Activated effector memory CD4-positive, alpha-beta T cell treated with anti-CD3 and anti-CD28 coated beads, Interleukin-2, amount 50 U/mL, for 16 hours (primary cell): ENCODE data around the gene BCR.

Experiments
- DNase-seq: peaks from one replicate; pipeline ENCODE4 v3.0.0-alpha.2; 2020

BCR gene

DNA sequence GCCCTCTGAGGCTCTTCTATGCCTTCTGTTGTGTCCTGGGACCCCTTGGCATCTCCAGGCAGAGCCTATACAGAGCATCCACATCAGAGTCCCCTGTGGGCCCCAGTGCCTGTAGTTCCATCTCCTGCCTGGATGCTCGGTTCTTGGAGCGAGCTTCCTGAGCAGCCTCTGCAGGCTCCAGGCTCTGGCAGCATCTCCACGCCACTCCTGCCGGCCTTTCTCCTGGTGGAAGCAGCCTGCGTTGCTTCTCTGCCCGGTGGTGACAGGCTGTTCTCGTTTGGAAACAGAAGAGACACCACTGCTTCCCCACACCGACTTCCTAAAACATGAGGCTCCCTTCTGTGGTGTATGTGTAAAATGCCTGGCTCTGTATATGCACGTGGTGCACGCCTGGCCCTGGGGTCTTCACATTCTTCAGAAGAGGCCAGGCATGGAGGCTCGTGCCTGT, 52.8 kb downstream of the BCR start:
- no peak for DNase-seq

GRCh38 chr22:23233752-23234408, 53.6 kb downstream of the BCR start:
- DNase-seq: no peak

- no peak for DNase-seq
Observed at GRCh38 chr22:23234409-23235161, 54.3 kb downstream of the BCR start.

- no peak for DNase-seq
Observed at GRCh38 chr22:23235425-23235824, 55.1 kb downstream of the BCR start.

- no peak for DNase-seq
Observed at GRCh38 chr22:23236026-23236425, 55.7 kb downstream of the BCR start.

DNA sequence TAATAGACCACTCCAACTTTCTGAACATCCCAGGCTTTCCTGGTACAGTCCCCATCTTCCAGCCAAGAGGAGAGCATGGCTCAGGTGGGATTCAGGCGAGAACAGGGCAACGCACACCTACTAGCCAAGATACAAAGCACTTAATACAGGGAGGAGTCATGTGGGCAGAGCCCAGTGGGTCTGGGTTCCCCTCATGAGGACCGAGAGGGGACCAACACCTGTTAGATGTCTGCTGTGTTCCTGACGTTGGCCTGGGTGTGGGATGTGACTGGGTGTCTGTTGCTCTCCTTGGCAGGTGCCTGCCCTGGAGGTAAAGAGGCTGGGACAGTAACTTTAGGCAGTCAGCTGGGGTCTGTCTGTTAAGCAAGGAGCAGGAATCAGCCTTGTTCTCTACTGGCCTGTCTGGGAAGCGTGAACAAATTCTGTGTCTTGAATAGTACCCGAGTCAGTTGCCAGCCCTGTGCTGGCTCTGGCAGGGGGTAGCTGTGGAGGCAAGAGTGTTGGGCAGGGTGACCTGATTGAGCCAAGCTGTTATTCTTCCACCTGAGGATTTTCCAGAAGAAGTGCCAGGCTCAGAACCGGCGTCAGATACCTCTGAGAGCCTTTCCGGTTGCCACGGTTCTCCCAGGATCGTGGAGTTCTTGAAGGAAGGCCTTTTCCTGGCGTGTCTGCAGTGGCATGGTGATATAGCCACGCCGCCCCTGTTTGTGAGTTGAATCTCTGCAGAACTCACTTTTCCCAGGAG, 56.3 kb downstream of the BCR start:
- DNase-seq: no peak

DNA sequence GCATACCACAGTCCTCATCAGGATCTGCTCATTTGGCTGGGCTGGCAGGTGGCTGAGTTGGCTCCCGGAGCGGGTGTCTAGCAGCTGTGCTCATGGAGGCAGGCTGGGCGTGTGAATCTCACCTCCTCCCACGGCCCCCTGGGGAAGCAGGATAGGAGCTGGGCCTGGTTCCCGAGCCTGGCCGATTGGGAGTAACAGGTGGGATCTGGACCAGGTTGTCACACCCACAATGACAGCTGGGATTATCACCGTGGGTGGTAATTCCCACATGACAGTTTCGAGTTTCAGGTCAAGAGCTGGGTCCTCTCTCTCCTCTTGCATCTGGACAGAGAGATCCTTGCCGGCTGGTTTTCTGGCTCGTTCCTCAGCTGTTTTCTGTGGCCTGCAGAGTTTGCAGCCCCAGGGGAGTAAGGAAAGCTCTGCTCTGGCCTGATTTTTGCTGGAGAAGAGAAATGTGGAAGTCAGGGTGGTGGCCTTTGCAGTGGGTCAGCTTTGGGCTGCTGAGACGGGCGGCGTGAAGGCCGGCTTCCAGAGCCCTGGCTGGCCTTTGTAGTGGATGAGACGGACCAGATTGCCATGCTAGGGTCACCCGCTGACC, 57.0 kb downstream of the BCR start:
- DNase-seq: no peak

DNA sequence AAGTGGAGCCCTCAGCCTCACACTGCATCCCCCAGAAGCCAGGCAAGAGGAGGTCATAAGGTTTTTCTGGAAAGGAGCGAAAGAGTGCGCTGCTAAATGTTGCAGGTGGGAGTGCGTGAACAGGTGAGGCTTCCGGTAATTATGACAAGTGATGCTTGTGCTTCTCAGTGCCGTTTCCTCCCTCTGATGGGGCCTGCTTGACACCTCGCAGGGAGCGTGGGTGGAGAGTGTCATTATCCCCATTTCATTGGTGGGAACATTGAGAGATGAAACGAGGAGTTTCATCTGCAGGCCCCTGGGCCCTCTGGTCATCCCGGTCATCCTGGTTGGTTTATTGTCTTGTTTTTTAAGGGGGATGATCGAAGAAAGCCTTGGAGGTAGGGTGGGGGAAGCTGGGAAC, 57.5 kb downstream of the BCR start:
- peak; percentile 74 for DNase-seq

- DNase-seq: no peak
Observed at GRCh38 chr22:23238707-23239106, 58.4 kb downstream of the BCR start.

DNA sequence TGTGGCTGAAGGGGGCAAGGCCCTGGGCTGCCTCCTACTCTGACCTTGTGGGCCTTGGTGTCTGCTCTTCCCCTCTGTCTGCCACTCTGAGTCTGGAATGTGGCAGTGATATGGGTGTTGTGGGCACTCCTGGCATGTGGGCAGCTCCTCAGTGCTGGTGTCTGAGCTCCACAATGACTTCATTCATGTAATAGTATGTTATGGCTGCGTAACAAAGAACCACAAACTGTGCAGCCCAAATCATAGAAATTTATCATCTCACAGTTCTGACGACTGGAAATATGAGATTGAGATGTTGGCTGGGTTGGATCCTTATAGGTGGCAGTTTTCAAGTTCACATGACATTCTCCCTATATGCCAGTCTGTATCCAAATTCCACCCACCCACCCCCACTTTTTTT, 59.1 kb downstream of the BCR start:
- DNase-seq: no peak

- DNase-seq: peak; percentile 77
Observed at GRCh38 chr22:23240639-23241389, 60.5 kb downstream of the BCR start.

GRCh38 chr22:23241562-23242472, 61.5 kb downstream of the BCR start:
- DNase-seq: no peak

GRCh38 chr22:23242473-23243001, 62.2 kb downstream of the BCR start:
- no peak for DNase-seq

- DNase-seq: peak; percentile 87
Observed at GRCh38 chr22:23243006-23243573, 62.8 kb downstream of the BCR start.

DNA sequence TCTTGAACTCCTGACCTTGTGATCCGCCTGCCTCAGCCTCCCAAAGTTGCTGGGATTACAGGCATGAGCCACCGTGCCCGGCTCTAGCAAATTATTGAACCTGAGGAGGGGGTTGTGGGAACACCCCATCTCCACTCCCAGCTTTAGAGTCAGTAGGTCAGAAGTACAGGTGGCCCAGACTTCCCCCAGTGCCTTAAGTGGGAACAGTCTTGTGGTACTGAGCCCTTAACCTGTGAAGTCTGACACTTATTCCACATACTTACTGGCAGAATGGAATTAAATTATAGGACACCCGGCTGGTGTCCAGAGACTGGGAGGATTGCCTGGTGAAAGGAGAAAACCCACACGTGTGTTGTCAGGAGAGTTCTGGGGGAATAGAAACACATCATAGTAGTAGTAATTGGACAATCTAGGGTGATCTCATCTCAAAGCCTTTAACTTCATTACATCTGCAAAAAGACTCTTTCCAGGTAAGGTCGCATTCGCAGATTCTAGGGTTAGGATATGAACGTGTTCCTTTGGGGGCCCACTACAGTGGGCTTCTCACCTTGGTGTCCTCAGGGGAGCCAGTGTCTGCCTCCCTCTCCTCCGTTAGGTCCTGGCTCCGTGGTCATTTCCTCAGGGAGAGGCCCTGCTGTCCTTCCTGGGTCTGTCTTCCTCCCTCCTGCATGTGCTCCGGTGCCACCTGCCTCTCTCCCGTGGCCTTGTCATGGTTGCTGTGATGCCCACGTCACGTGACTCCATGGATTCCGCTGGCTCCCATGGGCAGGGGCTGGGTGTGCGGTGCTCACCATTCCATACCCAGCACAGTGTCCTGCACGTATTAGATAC, 63.8 kb downstream of the BCR start:
- DNase-seq: no peak

DNA sequence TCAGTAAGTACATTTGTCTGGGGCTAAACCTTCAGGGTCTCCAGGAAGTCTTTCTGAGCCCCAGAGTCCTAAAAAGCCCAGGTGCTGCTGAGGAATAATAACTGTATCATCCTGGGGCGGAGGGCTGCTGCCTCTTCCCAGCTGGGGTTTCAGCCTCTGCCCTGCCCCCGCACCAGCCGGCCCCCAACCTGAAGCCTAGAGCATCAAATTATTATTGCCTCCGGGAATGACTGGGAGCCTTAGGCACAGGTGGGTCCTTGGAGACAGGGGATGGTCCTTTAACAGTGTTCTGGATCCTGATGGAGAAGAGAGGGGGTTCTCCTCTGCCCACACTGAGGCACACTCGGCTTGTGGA, 64.4 kb downstream of the BCR start:
- DNase-seq: no peak

- DNase-seq: no peak
Observed at GRCh38 chr22:23245045-23245798, 64.9 kb downstream of the BCR start.

- no peak for DNase-seq
Observed at GRCh38 chr22:23245799-23246136, 65.5 kb downstream of the BCR start.

DNA sequence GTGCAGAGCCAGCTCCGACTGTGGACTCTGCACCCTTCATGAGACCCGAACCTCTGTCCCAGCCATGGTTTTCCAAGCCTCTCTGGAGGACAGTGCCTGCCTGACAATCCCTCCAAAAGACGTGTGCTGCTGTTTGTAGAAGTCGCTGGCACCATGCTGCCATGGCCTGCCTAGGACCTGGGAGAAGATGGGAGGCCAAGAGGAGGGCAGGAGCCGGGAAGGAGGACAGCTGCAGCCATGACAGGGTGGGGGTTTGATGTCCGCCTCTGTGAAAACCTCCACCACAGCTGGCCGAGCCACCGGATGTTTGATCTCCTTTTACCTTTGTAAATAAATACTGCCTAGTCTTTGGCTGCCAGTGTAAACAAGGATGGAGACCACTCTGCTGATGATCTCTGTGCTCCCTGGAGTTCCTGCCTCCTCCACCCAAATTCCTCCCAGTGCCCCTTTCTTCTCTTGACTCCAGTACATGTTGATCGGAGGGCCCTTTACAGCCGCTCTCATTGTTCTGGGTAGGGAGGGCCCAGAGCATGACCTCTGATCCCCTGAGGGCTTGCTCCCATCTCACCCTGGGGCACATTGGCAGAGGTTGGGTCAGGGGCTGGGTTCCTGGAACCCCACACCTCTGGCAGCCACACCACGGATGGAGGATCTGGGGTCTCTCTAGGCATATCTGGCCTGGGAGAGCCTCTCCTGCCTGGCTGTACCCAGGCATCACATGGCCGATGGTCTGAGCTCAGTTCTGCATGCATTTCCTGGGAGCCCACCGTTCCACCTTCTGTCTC, 66.9 kb downstream of the BCR start:
- no peak for DNase-seq
